HG03521 (cell line): ENCODE results near the gene GPR153.

Experiments
- ATAC-seq: cut with Tn5 transposase; IDR thresholded peaks from one replicate; pipeline ENCODE4 v1.9.1; 2021; ENCODE audit warnings: mild to moderate bottlenecking, moderate library complexity; ENCODE audit not compliant: unreplicated experiment

GPR153 gene

DNA sequence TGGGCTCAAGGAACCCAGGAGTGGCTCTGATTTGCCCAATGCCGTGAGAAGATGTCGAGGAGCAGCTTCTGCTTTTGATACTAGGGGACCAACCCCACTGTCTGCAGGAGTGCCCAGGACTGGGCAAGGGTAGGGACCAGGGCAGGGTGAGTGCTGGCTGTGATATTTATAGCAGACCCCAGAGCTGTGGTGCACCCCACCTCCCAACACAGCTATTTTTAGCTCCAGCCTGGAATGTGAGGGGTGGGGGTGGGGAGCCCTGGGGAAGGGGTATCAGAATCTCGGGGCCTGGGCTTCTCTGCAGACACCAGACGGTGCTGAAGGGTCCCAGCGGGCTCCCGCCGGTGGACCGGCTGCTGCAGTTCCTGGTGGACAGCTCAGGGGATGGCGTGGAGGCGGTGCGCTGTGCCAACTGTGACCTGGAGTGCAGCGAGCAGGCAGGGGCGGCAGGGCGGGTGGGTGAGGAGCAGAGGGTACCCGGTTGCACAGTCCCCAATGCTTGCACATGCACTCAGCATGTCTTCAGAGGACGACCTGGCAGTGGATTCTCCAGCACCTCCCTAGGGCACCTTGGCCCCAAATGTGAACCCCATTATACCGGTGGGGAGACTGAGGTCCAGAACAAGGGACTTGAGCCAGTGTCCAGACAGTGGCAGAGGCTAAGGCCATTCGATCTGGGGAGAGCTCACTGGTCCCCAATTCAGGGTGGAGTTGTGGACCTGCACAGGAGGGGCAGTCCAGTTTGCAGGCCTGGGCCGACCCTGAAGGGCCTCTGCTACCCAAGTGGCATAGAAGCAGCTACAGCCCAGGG, 53.6 kb downstream of the GPR153 start:
- no peak for ATAC-seq

DNA sequence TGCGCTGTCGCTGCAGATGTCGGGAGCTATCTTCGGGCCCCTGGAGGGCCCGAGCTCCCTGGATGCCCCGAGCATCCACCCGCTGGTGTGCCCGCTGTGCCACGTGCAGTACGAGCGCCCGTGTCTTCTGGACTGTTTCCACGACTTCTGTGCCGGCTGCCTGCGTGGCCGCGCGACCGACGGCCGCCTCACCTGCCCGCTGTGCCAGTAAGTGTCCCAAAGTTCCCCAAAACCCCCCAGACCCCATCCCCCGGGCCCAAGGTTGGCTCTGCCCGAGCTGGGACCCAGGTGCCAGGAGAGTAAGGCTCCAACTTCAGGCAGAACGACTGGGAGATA, 54.4 kb downstream of the GPR153 start:
- peak; percentile 4 for ATAC-seq

- ATAC-seq: peak; percentile 40
Observed at GRCh38 chr1:6205849-6206519, 54.9 kb downstream of the GPR153 start, which contains the start of gene RNF207. RNF207 (plus strand) TSS chr1:6206119; CDS start chr1:6206536, 417 bp downstream.

GRCh38 chr1:6202256-6202655, 58.6 kb downstream of the GPR153 start:
- ATAC-seq: no peak

- no peak for ATAC-seq
Observed at GRCh38 chr1:6200188-6200809, 60.6 kb downstream of the GPR153 start.

- ATAC-seq: peak; percentile 95
Observed at GRCh38 chr1:6199298-6200187, 61.4 kb downstream of the GPR153 start, which contains the start of gene RPL22. RPL22 (minus strand) TSS chr1:6199595; CDS start chr1:6199573, 22 bp downstream.

- ATAC-seq: peak; percentile 28
Observed at GRCh38 chr1:6198646-6199297, 62.1 kb downstream of the GPR153 start.

DNA sequence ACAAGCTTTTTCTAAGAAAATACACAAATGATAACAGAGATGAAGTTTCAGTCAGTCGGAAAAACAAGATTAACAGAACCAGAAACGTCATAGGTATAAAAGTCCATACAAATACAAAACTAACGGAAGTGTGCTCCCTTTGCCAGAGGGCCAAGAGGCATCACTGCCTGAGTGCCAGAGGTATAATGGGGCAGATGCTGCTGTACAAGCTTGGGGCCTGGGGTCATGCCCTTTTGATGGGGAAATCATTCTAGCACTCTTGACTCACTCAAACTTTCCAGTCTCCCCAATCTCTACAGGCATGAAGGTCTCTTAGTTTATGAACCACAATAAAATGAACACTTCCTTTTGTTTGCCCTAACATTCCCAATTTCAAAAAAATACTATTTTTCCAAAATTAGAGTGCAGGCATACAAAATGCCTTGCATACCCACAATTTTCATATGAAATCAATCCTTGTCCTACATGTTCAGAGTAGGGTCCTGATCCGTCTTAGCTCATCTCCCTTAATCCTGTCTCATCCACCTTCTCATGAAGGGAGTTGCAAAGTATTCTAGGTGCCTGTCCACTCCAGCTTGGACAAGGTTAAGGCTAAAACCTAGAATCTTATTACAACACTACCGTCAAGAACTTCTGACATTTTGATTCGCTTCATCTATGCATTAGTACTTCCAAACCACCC, 63.0 kb downstream of the GPR153 start:
- no peak for ATAC-seq
